K562 (cell line): Measurements from ENCODE around the gene ARHGEF4.

Experiments
- CTCF ChIP-seq, 3 experiments: IDR thresholded peaks in 2 of 3; conservative IDR thresholded peaks in 1 of 3; 2 replicates each; pipeline ENCODE4 v1.5.1; 2011 to 2012; ENCODE audit warnings: low read length in 3 of 3, mild to moderate bottlenecking in 3 of 3, control low read depth in 2 of 3, improper control_type of control experiment in 1 of 3, inconsistent platforms in 1 of 3, low read depth in 1 of 3, mixed read lengths in 1 of 3, moderate library complexity in 1 of 3; ENCODE audit not compliant: insufficient read depth in 2 of 3
- EP300 ChIP-seq: IDR thresholded peaks from 2 replicates; pipeline ENCODE4 v1.6.1; 2012; ENCODE audit warnings: low read length, improper control_type of control experiment
- MAFK ChIP-seq: IDR thresholded peaks from 2 replicates; pipeline ENCODE4 v1.6.1; 2011; ENCODE audit warnings: low read length, improper control_type of control experiment
- MAX ChIP-seq: sonication (generic); formaldehyde crosslinking; IDR thresholded peaks from 2 replicates; pipeline ENCODE4 v1.9.0; 2022; ENCODE audit warnings: mild to moderate bottlenecking, missing genetic modification reagents
- MYC ChIP-seq, 2 experiments: fragments of 250-450 bp in 1 of 2; sonication (Bioruptor Pico) in 1 of 2; IDR thresholded peaks; 2 replicates each; pipeline versions ENCODE4 v1.5.1 to v1.6.1; 2012 to 2021; ENCODE audit warnings: low read depth in 2 of 2, borderline replicate concordance in 1 of 2, improper control_type of control experiment in 1 of 2, low read length in 1 of 2, mild to moderate bottlenecking in 1 of 2, moderate library complexity in 1 of 2
- PATZ1 ChIP-seq: fragments of 250-450 bp; sonication (Bioruptor Pico); IDR thresholded peaks from 2 replicates; pipeline ENCODE4 v1.5.0; 2020; ENCODE audit warnings: mild to moderate bottlenecking, borderline replicate concordance
- POLR2A ChIP-seq: fragments of 450-650 bp; conservative IDR thresholded peaks from 2 replicates; pipeline ENCODE4 v1.6.1; 2016
- SP1 ChIP-seq: sonication (generic); formaldehyde crosslinking; IDR thresholded peaks from 2 replicates; pipeline ENCODE4 v1.8.1; 2022; ENCODE audit warnings: mild to moderate bottlenecking, missing genetic modification reagents
- ZNF274 ChIP-seq: IDR thresholded peaks from 2 replicates; pipeline ENCODE4 v1.6.1; 2011; ENCODE audit warnings: low read depth, mild to moderate bottlenecking, low read length, moderate library complexity, borderline replicate concordance

- TF ChIP-seq SP1 (CRISPR knock-in tag) = no peak
- no peak for TF ChIP-seq CTCF (IDR thresholded peaks at IDR 0.05 in 2 of 3, conservative IDR thresholded peaks at IDR 0.05 in 1 of 3; ENCODE audit: insufficient read depth in 2 of 3, low read depth in 1 of 3, low read length in 3 of 3)
- no peak for TF ChIP-seq MYC (IDR thresholded peaks at IDR 0.05; ENCODE audit: low read depth, low read length)
- TF ChIP-seq MYC (CRISPR knock-in tag; IDR thresholded peaks at IDR 0.05; ENCODE audit: borderline replicate concordance, low read depth) = no peak
- no peak for TF ChIP-seq PATZ1
- no peak for TF ChIP-seq ZNF274
- TF ChIP-seq EP300 = no peak
- no peak for TF ChIP-seq MAX (CRISPR knock-in tag)
- TF ChIP-seq POLR2A = no peak
- TF ChIP-seq MAFK = no peak
These were observed 11.2 kb downstream of the ARHGEF4 start for GRCh38 chr2:130847776-130848525.
